ENCODE measurements around the gene SAAL1. TPM values are rescaled to one million over a fixed set of nuclear protein-coding genes. Genes with fewer than 3 reads are reported as not detected.

The SAAL1 gene, protein sequence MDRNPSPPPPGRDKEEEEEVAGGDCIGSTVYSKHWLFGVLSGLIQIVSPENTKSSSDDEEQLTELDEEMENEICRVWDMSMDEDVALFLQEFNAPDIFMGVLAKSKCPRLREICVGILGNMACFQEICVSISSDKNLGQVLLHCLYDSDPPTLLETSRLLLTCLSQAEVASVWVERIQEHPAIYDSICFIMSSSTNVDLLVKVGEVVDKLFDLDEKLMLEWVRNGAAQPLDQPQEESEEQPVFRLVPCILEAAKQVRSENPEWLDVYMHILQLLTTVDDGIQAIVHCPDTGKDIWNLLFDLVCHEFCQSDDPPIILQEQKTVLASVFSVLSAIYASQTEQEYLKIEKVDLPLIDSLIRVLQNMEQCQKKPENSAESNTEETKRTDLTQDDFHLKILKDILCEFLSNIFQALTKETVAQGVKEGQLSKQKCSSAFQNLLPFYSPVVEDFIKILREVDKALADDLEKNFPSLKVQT
- 10.0 and 11.9 TPM in 2 replicates for total RNA-seq

DNA sequence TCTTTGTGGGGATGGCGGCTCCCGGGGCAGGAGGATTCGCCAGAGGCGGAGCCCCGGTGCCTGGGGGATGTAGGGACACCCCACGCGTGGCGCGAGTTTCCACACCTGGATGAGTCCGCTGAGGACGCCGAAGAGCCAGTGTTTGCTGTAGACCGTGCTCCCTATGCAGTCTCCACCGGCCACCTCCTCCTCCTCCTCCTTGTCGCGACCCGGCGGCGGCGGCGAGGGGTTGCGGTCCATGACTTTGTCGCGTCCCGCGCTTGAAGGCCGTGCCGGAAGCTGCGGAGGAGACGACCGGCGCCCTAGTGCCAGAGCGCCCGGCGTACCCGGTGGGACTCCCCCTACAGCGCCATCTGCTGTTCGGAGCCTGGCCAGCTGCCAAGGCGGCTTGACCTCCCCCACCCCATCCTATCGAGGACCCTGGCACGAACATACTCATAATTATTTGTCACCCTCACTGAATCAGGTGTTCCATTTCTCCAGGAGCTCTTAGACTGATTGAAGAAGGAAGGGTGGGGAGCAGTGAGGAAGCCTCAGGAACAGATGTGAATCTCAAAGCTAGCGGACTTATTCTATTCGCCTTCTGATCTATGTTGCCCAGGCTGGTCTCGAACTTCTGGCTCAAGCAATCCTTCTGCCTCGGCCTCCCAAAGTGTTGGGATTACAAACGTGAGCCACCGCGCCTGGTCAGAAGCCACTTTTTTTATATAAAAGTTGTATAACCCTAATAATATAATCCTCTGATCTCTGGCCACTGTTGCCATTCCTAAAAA is at the start of gene SAAL1:
Gene SAAL1 (minus strand): TSS at position 281 of the 773 bp plus-strand sequence. CDS start 41 bp downstream, at position 240.

DNA sequence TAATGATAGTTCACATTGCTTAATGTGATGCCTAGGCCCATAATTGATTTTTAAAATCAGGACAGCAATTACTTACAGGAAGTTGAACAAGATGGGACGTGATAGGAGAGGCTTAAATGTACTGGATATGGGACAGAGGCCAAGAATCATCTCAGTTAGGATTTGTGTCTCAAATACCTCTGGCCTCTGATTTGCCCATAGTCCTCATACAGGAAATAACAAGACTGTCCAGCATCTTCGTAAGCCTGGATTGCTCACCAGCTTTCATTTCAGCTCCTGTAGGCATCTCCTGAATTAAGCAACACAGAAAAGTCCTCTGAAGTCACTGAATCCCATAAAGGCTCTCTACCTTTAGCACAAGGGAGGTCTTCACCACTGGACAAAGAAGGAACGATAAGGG is 26.5 kb upstream of the SAAL1 start, which contains the start of gene MRGPRX3:
Gene MRGPRX3 (plus strand): TSS at position 231 of the 400 bp plus-strand sequence. CDS start 4,632 bp downstream, outside the sequence.

DNA sequence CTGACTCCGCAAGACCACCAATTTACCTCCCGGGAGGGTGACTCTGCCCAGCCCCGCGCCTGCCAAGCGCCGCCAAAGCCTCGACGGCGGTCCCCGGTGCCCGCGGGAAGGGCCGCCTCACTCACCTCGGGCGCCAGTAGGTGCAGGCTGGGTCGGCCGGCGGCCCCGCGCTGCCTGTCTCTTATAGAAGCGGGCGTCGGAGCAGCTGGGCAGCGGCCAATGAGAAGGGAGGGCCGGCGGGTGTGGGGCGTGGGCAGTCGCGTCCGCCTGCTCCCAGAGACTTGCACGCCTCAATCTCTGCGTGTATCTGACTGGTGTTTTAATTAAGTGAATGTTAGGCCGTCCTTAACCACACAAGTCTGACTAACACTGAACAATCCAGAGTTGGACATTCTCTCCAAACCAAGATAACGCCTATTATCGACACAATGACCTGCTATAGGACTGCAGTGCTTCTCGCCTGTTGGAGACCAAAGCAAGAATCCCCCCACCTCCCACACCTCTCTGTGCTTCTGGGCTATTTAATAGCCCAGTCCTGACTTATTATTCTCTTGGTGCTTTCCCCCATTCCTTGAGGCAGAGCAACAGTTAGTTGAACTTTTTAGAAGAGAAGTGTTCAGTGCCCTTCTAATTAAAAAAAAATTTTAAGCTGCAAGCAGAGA is 59.6 kb downstream of the SAAL1 start, which contains the start of gene TPH1:
Gene TPH1 (minus strand): TSS at position 154 of the 662 bp plus-strand sequence. CDS start 5,507 bp downstream, outside the sequence.

Other genes starting within 250 kb of the SAAL1 start
- 34.4 and 37.9 TPM in 2 replicates for gene SERGEF, start 93.0 kb downstream of the SAAL1 start, total RNA-seq
- under 0.01 and 0.12 TPM in 2 replicates for gene TPH1, start 59.8 kb downstream of the SAAL1 start, total RNA-seq
- not detected in 2 replicates for gene MRGPRX3, start 26.5 kb upstream of the SAAL1 start, total RNA-seq
- not detected in 2 replicates for gene MRGPRX4, start 66.8 kb upstream of the SAAL1 start, total RNA-seq
- gene SAA4, start 130.7 kb upstream of the SAAL1 start, total RNA-seq = not detected in 2 replicates
- not detected in 2 replicates for gene SAA2, start 142.6 kb upstream of the SAAL1 start, total RNA-seq
- gene SAA1, start 160.2 kb upstream of the SAAL1 start, total RNA-seq = not detected in 2 replicates
- 51.9 and 60.8 TPM in 2 replicates for gene HPS5, start 216.1 kb upstream of the SAAL1 start, total RNA-seq
- 59.1 and 77.4 TPM in 2 replicates for gene GTF2H1, start 216.5 kb upstream of the SAAL1 start, total RNA-seq